Raji (cell line): ENCODE data around the gene PHF1.

Experiments
- POLR2A ChIP-seq: IDR thresholded peaks from 2 replicates; pipeline ENCODE4 v1.6.1; 2011; ENCODE audit warnings: low read depth, low read length, control low read depth; ENCODE audit not compliant: insufficient read depth

The PHF1 gene

DNA sequence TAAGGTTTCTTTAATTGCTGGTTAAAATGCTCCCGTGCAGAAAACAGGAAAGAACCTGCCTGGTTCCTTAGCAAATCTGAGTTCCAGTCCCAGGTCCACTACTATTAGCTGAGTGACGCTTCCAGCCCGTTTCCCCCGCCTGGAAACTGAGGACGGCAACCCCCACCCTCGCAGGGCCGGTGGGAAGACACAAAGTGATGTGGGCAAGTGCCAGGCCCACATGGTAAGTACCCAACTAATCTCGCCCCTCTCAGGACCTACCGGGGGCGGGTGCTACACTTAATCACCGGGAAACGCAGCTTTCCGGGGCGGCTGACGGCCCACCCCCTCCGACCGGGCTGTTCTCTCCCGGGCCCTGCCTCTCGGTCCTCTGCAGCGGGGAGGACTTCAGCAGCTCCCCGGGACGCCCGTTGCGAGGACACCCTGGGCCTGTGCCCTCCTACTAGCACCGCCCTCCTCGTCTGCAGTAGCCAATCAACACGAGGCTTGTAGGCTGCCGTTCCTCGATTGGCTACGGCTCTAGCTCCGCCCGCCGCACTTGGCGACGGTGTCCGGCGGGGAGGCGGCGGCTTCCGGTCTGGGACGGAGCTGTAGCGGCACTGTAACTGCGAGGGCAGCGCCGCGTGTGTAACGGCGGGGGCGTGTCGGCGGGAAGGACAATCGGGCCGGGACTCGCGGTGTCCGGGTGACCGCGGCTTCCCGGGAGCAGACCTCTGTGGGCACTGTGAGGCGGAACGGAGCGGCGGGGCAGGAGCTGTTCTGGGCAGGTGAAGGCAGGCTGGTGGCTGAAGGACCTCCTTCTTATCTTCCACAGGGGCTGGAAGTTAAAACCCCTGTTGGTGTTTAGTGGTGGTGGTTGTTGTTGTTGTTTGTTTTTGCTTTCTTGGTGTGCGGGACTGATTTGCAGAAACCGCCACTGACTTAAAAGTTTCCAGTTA, 43.5 kb downstream of the PHF1 start, which contains the start of gene ZBTB9:
TSS of gene ZBTB9 (plus strand) at position 568 of the 938 bp plus-strand sequence. CDS start 525 bp downstream, outside the sequence.
- TF ChIP-seq POLR2A: peak; percentile 93

DNA sequence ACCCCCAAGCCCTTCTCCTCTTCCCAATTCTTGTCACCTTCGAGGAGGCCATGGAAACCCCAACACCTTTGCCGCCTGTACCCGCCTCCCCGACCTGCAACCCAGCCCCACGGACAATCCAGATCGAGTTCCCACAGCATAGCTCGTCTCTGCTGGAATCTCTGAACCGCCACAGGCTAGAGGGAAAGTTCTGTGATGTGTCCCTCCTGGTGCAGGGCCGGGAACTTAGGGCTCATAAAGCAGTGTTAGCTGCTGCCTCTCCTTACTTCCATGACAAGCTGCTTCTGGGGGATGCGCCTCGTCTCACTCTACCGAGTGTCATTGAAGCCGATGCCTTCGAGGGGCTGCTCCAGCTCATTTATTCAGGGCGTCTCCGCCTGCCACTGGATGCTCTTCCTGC, 44.2 kb downstream of the PHF1 start:
- TF ChIP-seq POLR2A: no peak

DNA sequence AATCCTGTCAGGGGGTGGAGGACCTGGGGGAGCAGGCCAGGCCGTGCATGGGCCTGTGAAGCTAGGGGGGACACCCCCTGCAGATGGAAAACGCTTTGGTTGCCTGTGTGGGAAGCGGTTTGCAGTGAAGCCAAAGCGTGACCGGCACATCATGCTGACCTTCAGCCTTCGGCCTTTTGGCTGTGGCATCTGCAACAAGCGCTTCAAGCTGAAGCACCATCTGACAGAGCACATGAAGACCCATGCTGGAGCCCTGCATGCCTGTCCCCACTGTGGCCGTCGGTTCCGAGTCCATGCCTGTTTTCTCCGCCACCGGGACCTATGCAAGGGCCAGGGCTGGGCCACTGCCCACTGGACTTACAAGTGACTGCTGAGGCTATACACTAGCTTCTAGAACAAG, 45.3 kb downstream of the PHF1 start:
- TF ChIP-seq POLR2A: no peak

DNA sequence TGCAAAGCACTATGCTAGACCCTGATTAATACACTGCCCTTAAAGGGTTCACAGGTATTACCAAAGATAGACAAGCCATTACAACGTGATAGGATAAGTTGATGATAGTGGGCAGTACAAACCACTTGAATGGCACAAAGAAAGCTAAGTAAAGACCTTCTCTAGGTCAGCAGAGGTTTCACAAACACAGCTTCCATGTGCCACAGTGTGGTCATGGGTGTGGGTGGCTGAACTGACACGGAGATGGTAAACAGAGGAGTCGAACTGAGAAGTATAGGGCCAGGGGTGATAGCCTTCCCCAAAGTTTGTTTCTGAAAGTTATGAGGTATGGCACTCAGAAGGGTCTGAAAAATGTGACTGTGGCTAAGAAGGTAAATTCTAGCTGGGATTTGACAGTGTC, 47.9 kb downstream of the PHF1 start:
- no peak for TF ChIP-seq POLR2A

DNA sequence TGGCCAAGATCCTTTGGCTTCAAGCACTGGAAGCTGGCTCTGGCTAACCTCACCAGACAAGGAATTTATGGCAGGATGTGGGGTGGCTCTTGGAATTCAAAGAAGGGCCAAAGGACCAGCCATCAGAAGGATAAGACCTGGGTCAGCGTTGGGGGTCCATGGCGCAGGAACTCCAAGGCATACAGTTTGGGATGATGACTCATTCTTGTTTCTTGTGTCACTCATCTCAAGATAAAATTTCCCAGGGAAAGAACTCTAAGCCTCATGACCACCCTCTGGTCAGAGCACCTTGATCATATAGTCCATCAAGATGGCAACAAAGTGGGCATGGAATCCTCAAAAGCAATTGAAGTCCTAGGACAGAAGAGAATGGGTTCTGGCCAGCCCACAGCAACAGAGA, 48.4 kb downstream of the PHF1 start:
- no peak for TF ChIP-seq POLR2A
